GM12874 (cell line): ENCODE results near the gene IFT122.

Experiments
- TF ChIP-seq, protein P1 (sequence below): IDR thresholded peaks from 2 replicates; pipeline ENCODE4 v1.5.1; 2011; ENCODE audit warnings: low read depth, mild to moderate bottlenecking, control low read depth, low read length, moderate library complexity; ENCODE audit not compliant: insufficient read depth

The IFT122 gene

DNA sequence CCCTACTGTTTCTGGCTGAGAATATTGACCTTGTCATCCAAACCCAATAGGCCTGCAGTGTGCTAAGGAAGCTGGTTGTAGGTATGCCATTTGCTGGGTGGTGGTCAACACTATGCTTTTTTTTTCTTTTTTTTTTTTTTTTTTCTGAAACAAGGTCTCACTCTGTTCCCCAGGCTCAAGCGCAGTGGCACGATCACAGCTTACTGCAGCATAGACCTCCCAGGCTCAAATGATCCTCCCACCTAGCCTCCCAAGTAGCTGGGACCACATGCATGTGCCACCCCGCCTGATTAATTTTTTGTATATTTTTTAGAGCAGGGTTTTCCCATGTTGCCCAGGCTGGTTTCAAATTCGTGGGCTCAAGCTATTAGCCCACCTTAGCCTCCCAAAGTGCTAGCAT lies 52.7 kb downstream of the IFT122 start:
- TF ChIP-seq, protein P1, sequence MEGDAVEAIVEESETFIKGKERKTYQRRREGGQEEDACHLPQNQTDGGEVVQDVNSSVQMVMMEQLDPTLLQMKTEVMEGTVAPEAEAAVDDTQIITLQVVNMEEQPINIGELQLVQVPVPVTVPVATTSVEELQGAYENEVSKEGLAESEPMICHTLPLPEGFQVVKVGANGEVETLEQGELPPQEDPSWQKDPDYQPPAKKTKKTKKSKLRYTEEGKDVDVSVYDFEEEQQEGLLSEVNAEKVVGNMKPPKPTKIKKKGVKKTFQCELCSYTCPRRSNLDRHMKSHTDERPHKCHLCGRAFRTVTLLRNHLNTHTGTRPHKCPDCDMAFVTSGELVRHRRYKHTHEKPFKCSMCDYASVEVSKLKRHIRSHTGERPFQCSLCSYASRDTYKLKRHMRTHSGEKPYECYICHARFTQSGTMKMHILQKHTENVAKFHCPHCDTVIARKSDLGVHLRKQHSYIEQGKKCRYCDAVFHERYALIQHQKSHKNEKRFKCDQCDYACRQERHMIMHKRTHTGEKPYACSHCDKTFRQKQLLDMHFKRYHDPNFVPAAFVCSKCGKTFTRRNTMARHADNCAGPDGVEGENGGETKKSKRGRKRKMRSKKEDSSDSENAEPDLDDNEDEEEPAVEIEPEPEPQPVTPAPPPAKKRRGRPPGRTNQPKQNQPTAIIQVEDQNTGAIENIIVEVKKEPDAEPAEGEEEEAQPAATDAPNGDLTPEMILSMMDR, result no peak

DNA sequence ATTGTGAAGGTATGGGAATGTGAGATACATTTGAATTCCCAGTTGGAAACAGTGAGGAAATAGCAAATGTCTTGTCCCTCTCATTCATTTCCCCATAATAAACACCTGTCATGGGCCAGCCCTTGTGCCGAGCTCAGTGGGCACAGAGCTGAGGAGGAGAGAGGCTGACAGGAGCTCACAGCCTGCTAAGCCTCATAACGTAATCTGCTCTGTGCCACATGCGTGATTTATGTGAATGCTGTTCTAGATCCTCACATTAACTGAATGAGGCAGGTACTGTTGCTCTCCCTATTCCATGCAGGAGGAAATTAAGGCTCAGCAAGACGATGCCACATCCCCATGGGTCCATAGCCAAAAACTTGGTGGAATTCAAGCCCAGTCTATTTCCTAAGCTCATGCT lies 53.2 kb downstream of the IFT122 start:
- TF ChIP-seq, protein P1, result no peak

DNA sequence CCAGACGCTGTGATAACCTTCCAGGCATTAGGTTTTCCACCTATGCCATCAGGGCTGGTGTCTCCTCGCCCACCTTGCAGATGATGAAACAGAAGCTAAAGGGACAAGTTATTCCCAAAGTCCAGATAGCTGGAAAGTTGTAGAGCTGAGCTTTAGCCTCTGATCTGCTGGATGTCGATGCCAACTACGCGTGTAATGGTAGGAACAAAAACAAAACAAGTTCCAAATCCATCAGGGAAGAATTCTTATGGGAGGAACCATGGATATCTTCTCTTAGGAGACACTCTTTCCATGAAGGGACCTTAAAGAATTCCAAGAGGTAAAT lies 60.3 kb downstream of the IFT122 start:
- TF ChIP-seq, protein P1, result no peak

DNA sequence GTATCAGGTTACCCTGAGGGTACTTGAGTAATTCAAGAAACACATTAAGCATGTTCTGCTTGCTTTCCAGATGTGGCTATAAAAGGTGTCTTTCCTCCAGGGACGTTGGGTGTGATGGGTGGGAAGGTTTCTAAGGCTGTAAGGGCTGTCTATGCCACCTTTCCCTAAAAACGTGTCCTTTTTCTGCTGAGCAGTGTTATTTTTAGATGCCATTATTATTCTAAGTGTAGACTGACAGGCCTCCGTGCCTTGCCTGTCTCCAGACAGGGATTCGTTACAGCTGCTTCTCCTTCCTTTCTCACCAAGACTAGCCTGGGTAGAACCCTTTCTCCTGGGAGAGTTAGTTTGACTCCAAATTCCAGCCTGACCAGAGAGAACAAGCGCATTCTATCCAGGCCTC lies 61.6 kb downstream of the IFT122 start:
- TF ChIP-seq, protein P1, result no peak

DNA sequence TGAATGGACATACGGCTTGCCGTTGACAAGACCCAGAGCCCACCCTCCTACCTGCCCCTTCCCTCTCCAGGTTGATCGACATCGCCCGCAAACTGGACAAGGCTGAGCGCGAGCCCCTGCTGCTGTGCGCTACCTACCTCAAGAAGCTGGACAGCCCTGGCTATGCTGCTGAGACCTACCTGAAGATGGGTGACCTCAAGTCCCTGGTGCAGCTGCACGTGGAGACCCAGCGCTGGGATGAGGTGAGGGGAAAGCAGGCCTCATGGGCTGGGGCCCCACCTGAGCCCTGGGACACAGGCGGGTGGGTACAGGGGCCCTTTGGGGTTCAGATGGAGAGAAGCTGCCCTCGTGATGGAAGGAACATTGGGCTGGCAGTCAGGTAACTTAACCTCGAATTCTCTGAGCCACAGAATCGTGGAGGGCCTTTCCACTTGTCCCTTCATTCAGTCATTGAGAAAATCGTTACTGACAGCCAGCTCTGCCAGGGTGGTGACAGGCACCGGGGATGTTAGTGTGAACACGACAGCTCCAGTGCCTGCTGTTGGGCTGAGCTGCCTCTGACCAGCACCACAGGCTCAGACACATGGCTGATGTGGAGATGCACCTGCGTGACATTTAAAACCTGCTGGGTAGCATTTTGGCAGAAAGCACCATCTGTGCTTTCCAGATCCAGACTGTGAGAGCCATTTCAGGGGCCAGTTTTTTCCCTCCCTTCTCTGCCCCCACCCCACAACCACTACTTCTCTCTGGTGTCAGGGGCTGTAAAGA lies 62.8 kb downstream of the IFT122 start:
- TF ChIP-seq, protein P1, result no peak

DNA sequence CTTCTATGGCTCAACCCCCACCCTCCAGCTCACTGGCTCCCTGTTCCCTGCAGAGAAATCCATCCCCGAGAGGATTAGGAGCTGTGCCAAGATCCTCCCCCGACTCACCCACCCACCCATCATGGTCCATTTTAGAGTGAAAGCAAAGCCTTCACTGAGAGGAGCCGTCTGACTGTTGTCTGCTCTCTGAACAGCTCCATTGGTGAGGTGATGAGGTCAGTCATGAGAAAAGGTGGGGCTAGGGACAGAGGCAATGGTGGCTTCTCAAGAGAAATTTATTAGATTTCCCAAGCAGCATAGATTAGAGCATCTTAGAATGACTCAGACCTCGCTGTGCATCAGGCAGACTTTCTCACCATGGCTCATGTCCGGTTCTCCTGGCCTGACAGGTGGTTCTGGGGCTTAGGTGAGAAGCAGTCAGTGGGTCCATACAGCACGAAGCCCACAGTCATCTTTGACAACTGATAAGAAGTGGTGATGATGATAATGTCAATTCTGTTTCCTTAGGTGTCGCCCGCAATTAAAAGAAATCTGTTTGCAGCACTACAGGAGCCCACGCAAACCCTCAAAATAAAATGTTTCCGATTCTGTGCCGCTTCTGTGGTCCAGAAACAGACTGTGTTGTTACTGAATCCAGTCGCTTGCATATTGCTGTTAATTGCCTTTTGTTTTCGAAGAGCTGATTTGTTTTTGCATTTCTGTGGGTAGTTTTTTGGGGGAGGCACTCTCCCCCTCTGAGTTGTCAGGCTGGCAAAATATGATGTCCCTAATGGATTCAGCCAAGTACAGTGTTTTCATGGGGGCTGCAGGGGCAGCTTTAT lies 63.7 kb downstream of the IFT122 start:
- TF ChIP-seq, protein P1, result no peak

DNA sequence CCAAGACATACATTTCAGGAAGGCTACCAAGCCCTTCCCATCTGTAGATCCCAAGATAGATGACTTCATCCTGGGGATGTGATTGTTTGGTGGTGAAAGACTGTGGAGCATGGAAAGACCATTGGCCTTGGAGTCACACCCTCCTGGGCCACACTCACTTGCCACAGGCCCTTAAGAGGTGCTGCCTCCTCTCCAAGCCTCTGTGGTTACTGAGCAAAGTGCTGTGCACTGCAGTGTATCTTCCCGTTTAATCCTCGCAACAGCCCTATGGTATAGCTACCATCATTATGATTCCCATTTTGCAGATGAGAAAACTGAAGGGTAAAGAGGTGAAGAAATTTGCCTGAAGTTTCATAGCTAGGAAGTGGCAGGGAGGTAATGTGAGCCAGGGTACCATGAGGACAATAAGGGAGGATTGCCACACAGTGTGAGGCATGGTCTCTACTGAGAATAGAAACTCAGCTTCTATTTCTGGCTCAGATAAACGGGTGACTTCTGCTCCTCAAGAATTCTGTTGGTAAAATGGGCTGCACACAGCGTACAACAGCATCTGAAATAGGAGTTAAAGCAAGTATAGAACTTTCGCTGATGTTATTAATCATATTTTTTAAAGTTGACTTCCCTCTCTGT lies 64.6 kb downstream of the IFT122 start:
- TF ChIP-seq, protein P1, result no peak
